Umbilical cord (tissue), 2 donors: Measurements from ENCODE around the gene TRERF1. TPM values are rescaled to one million over a fixed set of nuclear protein-coding genes. Genes with fewer than 3 reads are reported as not detected.
"Not testable (repeated sequence)": the region's sequence is repeated elsewhere in the genome, so short reads cannot be mapped to it uniquely, and the experiment has no call there.

ENCODE experiments used
- DNase-seq: peaks from one replicate; pipeline ENCODE4 v3.0.0-alpha.2; 2015; ENCODE audit warnings: low spot score
- total RNA-seq: library from RNA; depleted of rRNA; stranded (reverse); fragments of >200 nt; gene quantifications from one replicate; pipeline ENCODE4 v1.2.3, GENCODE V29; 2014; ENCODE audit warnings: low replicate concordance; ENCODE audit not compliant: insufficient read depth

TRERF1 gene
- 4.8 TPM for total RNA-seq

GRCh38 chr6:42451333-42452170 is at the start of gene TRERF1:
TRERF1 (minus strand) TSS chr6:42451926; CDS start chr6:42269590, 182,336 bp downstream.
- peak; percentile 93 for DNase-seq

DNA sequence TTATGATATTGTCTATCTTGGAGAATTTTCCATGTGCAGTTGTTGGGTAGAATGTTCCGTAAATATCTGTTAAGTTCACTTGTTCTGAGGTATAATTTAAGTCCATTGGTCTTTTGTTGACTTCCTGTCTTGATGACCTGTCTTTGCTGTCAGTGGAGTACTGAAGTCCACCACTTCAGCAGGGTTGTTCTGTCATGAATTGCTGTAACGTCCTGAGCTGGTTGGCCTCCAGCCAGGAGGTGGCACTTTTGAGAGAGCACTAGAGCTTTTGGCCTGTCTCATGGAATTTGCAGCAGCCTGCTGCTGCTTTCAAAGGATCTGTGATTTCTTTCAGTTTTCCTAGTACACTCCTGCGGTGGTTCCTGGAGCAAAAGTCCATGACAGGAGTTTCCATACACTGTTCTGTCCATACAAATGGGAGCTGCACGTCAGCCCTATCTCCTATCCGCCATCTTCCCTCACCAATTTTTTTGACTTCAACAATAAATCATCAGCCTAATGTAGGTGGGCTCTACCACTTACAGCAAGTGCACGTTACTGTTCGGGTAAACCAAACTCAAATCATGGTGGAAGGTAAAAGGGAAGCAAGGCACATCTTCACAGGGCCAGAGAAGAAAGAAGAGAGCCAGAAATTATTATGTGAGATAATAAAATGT is 46.9 kb upstream of the TRERF1 start:
- DNase-seq = no peak

DNA sequence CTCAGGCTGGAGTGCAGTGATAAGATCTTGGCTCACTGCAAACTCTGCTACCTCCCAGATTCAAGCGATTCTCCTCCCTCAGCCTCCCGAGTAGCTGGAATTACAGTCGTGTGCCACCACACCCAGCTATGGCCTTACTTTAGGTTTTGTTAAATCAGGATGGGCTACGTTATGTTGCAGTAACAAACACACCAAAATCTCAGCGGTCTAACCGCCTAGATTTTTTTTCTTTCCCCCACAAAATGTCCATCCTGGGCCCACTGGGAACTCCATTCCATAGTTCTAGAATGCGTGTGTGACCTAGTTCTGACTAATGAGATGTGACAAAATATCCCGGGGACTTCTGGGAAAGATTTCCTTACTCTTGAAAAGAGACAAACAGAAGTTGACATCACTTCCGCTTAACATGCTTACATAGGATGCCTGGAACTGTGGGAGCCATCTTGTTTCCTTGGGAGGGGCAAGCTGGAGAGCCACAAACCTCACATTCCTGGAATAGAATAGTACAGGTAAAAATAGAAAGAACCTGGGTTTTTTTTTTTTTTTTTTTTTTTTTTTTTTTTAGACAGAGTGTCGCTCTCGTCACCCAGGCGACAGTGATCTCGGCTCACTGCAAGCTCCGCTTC is 42.3 kb upstream of the TRERF1 start:
- no peak for DNase-seq

DNA sequence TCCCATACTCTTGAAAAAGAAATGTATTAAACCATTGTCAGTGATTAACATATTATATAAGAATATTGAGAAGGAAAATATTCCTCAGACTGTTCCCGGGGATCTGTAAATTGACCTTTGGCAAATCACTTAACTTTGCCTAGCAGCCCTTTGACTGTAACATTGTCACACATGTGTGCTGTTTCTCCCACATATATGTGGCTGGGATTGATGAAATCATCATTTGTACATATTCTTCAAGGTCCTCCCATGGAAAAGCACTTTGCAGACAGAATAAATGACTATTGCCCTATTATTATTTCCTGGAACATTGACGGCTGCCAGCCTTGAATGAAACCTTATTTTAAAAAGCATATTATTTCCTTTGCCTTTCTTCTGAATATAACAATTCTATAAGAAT is 36.4 kb upstream of the TRERF1 start:
- no peak for DNase-seq

DNA sequence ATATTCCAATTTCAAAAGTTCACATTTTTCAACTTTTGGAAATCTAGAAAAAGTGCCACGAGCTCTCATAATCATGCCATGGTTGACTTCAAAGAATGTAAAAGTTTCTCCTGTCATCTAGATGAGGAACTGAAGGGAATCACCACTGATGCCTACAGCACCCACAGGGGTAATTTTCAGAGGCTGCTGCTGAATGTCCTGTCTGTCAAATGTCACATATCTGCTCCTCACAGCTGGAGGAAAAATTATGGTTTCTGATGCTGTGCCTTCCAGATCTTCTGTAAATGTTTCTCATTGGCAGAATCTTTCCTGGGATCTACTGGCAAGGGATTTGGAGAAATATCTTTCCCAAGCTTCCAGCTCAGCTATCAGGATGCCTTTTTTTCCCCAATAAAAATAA is 32.5 kb upstream of the TRERF1 start:
- no peak for DNase-seq

DNA sequence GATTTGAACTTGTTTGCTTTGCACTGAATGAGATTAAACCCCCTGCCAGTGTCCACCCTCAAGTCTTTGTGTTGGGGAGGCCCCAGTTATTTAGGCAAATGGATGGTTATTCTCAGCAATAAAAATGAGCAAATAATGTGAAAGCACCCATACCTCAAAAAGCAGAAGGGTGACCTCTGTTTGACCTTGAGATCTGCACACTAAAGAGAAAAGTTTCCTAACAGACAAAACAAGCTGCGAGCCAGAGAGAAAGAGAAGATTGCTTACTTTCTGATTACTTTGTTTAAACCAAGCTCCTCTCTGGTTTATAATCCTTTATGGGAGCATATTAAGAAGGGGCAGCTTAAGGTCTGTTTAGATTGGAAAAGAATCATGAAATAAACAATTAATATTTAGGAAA is 30.4 kb upstream of the TRERF1 start:
- DNase-seq = peak; percentile 68

DNA sequence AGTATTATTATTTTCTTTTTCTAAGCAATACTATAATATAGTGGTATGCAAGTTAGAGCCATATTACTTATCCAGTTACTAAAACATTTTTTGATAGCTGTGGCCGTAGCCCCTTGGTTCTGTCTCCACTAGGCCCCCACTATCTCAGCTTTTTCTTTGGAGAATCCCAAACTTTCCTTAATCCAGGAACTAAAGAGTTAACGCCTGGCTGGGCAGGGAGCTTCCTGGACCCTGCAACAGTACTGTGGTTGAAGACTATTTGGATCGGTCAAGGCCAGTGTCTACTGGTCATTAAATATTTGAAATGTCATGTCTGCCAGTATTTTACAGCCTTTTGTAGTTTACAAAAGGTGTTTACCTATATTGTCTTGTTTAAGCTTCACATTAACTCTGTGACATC is 20.0 kb upstream of the TRERF1 start:
- DNase-seq = no peak

- DNase-seq = no peak
Observed at GRCh38 chr6:42471142-42471541, 19.4 kb upstream of the TRERF1 start.

DNA sequence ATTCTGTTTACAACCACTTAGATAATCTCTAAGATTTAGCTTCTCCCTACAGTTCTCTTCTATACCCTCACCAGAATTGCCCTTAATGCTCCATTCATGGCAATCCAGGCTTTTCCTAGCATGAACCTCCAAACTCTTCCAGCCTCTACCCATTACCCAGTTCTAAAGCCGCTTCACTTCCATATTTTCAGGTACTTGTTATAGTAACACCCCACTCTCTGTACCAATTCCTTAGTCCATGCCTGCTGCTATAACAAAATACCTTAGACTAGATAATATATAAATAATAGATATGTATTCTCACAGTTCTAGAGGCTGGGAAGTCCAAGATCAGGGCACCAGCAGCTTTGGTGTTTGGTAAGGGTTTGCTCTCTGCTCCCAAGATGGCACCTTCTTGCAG is 16.5 kb upstream of the TRERF1 start:
- no peak for DNase-seq

GRCh38 chr6:42467651-42468050 is 15.9 kb upstream of the TRERF1 start:
- no peak for DNase-seq

GRCh38 chr6:42466470-42466869 is 14.7 kb upstream of the TRERF1 start:
- not testable (repeated sequence) for DNase-seq

DNA sequence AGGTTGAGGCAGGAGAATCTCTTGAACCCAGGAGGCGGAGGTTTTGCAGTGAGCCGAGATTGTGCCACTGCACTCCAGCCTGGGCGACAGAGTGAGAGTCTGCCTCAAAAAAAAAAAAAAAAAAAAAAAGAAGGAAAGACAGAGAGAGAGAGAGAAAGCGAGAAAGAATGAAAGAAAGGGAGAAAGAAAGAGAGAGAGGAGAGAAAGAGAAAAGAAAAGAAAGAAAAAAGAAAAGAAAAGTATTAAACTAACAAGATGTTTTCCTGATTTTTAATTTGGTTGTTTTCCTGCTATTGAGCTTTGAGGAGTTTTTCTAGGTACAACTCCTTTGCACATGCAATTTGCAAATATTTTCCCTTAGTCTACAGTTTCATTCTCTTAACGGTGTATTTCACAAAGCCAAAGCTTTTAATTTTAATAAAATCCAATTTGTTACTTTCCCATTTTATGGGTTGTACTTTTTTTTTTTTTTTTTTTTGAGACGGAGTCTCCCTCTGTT is 10.8 kb upstream of the TRERF1 start:
- no peak for DNase-seq

DNA sequence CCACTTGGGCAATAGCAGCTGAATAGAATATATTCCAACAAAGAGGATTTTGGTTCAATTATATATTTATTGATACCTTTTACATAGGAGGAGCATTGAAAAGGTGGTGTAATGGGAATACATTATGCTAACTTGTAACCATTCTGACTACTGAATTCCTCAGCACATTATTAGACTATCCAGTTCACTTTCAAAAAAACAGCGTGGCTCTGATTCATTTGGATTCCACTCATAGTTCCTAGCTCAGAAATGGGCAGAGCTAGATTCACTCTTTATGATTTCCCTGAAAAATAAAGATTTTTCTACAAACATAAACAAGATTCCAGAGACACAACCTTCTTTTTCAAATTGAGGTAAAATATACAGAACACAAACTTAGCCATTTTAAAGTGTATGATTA is 9.2 kb upstream of the TRERF1 start:
- no peak for DNase-seq

- no peak for DNase-seq
Observed at GRCh38 chr6:42459888-42460287, 8.2 kb upstream of the TRERF1 start.

GRCh38 chr6:42454428-42454791 is 2.7 kb upstream of the TRERF1 start:
- DNase-seq = peak; percentile 53

DNA sequence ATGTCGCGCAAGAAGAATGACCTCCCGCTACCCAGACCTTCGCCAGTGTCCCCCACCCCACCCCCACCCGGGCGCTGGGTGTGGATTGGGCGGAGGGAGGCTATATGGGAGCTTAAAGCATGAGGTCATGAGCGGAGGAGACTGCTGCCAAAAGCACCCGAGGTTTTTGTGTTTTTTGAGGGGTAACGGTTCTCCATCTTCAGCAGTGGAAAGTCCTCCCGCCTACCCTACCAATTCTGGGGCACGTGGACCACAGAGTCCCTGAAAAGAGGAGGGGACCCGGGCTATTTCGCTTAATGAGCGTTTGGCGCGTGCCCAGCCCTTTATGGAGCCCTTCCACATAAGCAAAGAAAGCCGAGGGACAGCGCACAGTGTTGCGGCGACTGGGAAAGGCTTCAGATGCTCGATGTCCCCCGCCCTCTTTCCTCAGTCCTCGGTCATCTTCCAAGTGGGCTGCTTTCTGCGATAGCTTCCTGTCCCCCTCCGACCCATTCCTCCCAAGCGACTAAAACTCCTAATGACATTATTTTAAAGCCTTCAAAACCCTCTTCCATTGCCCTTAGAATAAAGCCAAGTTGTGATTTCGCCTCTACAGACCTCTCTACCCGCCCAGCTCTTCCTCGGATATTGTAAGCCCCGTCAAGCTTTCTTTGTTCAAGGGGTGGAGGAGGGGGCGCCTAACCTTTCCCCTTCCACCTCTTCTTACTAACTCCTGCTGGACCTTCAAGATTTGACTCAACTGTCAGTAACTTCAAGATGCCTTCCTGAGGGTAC is 2.1 kb upstream of the TRERF1 start:
- peak; percentile 85 for DNase-seq

GRCh38 chr6:42453031-42453653 is 1.4 kb upstream of the TRERF1 start:
- peak; percentile 98 for DNase-seq

DNA sequence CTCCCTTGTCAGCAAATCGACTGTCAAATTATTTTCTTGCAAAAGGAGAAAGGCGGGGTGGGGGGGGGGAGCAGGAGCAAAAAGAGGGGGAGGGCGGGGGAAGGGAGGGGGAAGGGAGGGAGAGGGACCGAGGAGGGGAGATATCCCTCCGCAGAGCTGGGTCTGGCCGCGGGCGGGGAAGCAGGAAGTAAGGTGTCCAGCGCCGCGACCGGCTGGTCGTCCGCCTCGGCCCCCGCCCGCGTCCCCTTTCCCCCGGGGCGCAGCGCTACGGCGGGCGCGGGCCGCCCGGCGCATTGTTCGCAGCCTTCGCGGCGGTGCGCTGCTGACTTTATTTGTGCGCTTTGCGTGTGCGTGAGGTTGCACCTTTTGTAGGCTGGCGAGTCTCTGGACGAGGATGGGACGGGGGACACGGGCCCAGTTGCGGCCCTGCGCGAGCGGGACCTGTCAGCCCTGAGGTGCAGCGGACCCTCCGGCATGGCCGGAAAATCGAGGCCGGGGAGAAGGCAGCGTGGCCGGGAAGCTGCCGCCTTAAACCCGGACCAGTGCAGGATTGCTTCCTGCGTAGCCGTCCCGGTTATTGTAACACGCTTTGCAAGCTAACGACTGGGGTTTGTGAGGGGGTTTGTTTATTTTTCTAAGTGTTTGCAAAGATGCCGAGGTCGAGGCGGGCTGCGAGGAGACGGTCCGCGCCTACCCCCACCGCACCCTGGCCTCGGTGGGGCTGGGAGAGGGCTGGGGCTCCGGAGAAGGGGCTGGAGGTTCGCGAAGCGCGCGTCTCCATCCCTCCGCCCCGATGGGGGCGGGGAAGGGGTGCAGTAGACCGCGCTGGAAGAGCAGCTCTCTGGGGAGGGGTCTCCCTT is 675 bp upstream of the TRERF1 start:
- no peak for DNase-seq

GRCh38 chr6:42450477-42451332 is 1.0 kb downstream of the TRERF1 start:
- peak; percentile 50 for DNase-seq
